Heart left ventricle (tissue), 16 donors: ENCODE data around the gene SHTN1. TPM values are rescaled to one million over a fixed set of nuclear protein-coding genes. Genes with fewer than 3 reads are reported as not detected.
A peak's percentile ranks its signal among the peaks of the same experiment; 100 is the strongest.

Experiments used
- ATAC-seq, 4 donors: fragments of 200-7000 bp; cut with Tn5 transposase; one replicate each; pipeline ENCODE4 v1.9.1; 2020 to 2022; ENCODE audit warnings: moderate library complexity in 4 of 4, mild to moderate bottlenecking in 3 of 4, moderate number of reproducible peaks in 1 of 4
- DNase-seq, 5 donors: peaks; one replicate each; pipeline ENCODE4 v3.0.0-alpha.2; 2020
- H3K27ac ChIP-seq, 12 donors: fragments of 200-600 bp; sonication (generic) in 4 of 12; one replicate each; pipeline versions ENCODE4 v1.5.0 to v1.8.0; 2016 to 2022; ENCODE audit warnings: mild to moderate bottlenecking in 2 of 12
- H3K27me3 ChIP-seq, 9 donors: fragments of 200-600 bp; sonication (generic) in 2 of 9; one replicate each; pipeline versions ENCODE4 v1.5.1 to v1.8.0; 2016 to 2022; ENCODE audit warnings: mild to moderate bottlenecking in 3 of 9
- H3K36me3 ChIP-seq, 9 donors: fragments of 200-600 bp; sonication (generic) in 2 of 9; one replicate each; pipeline versions ENCODE4 v1.5.0 to v1.8.0; 2018 to 2022; ENCODE audit warnings: mild to moderate bottlenecking in 2 of 9
- H3K4me1 ChIP-seq, 12 donors: fragments of 200-600 bp; sonication (generic) in 4 of 12; one replicate each; pipeline versions ENCODE4 v1.5.0 to v1.8.0; 2016 to 2022; ENCODE audit warnings: mild to moderate bottlenecking in 3 of 12
- H3K4me3 ChIP-seq, 12 donors: fragments of 200-600 bp; sonication (generic) in 4 of 12; one replicate each; pipeline versions ENCODE4 v1.5.0 to v1.8.0; 2017 to 2022; ENCODE audit warnings: mild to moderate bottlenecking in 9 of 12, moderate library complexity in 4 of 12
- H3K9me3 ChIP-seq, 12 donors: fragments of 200-600 bp; sonication (generic) in 4 of 12; one replicate each; pipeline versions ENCODE4 v1.5.0 to v1.8.0; 2016 to 2022; ENCODE audit warnings: mild to moderate bottlenecking in 1 of 12
- POLR2A ChIP-seq, 2 donors: fragments of 450-650 bp; IDR thresholded peaks; one replicate each; pipeline ENCODE4 v1.6.1; 2017; ENCODE audit warnings: antibody characterized with exemption in 2 of 2, mild to moderate bottlenecking in 2 of 2, moderate library complexity in 2 of 2
- WGBS, 4 donors: extraction: QIAGEN DNeasy Blood & Tissue Kit in 2 of 4; methylation state at CpG; one replicate each; pipeline versions ENCODE4 v1.1.5 to v1.1.7; 2013 to 2018; 5-methylcytosine and 5-hydroxymethylcytosine counted together
- intact Hi-C, 10 donors: fragments of 100-400 bp; cut with DNase I; formaldehyde crosslinking; loops; one replicate each; pipeline versions ENCODE4 v1.11.1 to v1.14.2; 2022
- long read RNA-seq, 3 donors: library from polyadenylated mRNA; unstranded; transcript quantifications; one replicate each; pipeline ENCODE4 v2.0.0, GENCODE V29; 2020 to 2021
- polyA plus RNA-seq, 2 donors: library from polyadenylated mRNA; stranded (reverse); fragments of 200-250 nt; gene quantifications; one replicate each; pipeline ENCODE4 v1.2.3, GENCODE V29; 2013
- total RNA-seq, 9 donors: library from RNA; depleted of rRNA in 2 of 9; stranded (reverse); fragments of >200 nt in 2 of 9; fragmentation: NEBNext Ultra II Directional in 3 of 9; extraction: Animal tissue kit (Norgen Biotek cat#: 25700) in 3 of 9; gene quantifications; one replicate each; pipeline versions ENCODE4 v1.1.0 to v1.2.4, GENCODE V29; 2016 to 2023
- TF ChIP-seq, protein P1 (sequence below), 12 donors: fragments of 200-600 bp; sonication (generic) in 4 of 12; IDR thresholded peaks; one replicate each; pipeline versions ENCODE4 v1.5.0 to v1.8.0; 2018 to 2022; ENCODE audit warnings: antibody characterized with exemption in 12 of 12, mild to moderate bottlenecking in 5 of 12
- donor health status: ischemic (EF 13 %, LVEDD 7.1; RV severe dilation, severe dysfunction).
- donor health status: healthy with polysubstance abuse.
- donor health status: DM: no; HTN: yes; CAD: no.
- donor health status: DM: no; HTN: no; CAD: no.
- donor health status: ischemic (EF 25% LVEDD 6.9; RV normal size, moderate dysfunction).
- donor health status: ischemic (EF 25% LVEDD 5.7; RV mildly dilated, moderate dysfunction).
- donor health status: healthy.
- donor health status: DM: yes; HTN: yes; CAD: no.
- donor health status: ischemic (EF 35%, LVEDD 5.7; RV mildly dilated, moderate dysfunction).
- donor health status: nonischemic (EF 11% LVEDD 7.7; RV severe dilation, severe dysfunction).
- donor health status: DM: yes; HTN: yes; CAD: no.
- donor health status: PGD.
- donor health status: ischemic (EF 29% LVEDD 5.4; RV normal size, mild dysfunction).
- donor health status: nonischemic (EF 23%, LVEDD 6.1; RV moderate dilation, normal function).

SHTN1 gene, protein sequence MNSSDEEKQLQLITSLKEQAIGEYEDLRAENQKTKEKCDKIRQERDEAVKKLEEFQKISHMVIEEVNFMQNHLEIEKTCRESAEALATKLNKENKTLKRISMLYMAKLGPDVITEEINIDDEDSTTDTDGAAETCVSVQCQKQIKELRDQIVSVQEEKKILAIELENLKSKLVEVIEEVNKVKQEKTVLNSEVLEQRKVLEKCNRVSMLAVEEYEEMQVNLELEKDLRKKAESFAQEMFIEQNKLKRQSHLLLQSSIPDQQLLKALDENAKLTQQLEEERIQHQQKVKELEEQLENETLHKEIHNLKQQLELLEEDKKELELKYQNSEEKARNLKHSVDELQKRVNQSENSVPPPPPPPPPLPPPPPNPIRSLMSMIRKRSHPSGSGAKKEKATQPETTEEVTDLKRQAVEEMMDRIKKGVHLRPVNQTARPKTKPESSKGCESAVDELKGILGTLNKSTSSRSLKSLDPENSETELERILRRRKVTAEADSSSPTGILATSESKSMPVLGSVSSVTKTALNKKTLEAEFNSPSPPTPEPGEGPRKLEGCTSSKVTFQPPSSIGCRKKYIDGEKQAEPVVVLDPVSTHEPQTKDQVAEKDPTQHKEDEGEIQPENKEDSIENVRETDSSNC
- total RNA-seq (10 to 100 TPM in 2 of 9 donors, 1 to 10 TPM in 7; 1.3 to 16.5 (median 3.4) TPM), polyA plus RNA-seq (1 to 10 TPM; 1.2 to 1.3 TPM)
- long read RNA-seq, donor 1, full-length matches to known transcripts = 1 of 1 reads
- long read RNA-seq, donor 1, partial matches to known transcripts = 0 of 1 reads
- long read RNA-seq, donor 1, other reads (novel, unspliced or antisense) = 0 of 1 reads
- long read RNA-seq, donor 2, full-length matches to known transcripts = 7 of 9 reads
- long read RNA-seq, donor 2, partial matches to known transcripts = 1 of 9 reads
- long read RNA-seq, donor 2, other reads (novel, unspliced or antisense) = 1 of 9 reads
- long read RNA-seq, donor 3, full-length matches to known transcripts = 1 of 2 reads
- long read RNA-seq, donor 3, partial matches to known transcripts = 0 of 2 reads
- long read RNA-seq, donor 3, other reads (novel, unspliced or antisense) = 1 of 2 reads

DNA sequence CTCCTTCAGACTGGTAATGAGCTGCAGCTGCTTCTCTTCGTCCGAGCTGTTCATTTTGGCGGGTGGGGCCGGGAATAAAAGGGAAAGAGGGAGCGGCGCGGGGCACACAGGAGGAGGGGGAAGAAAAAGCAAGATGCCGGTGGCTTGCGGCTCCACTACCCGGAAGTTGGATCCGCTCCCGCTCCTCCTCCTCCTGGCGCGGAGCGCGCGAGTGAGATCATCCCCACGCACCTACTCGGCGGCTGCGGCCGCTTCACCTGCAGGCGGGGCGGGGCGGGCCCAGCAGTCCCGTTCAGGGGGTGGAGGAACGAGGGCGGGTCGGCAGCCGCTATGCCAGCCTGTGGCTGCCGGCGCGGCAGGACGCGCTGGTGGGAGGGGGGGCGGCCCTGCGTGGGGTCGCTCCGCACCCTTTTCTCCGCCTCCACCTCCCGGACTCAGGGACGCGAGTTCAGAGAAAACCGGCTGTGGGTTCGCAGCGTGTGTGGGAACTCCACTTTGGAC is at the start of gene SHTN1:
SHTN1 (minus strand) TSS at position 162 of the 501 bp plus-strand sequence; CDS start at position 54, 108 bp downstream.
- Histone ChIP-seq H3K4me1 (peaks cover 0 to 17% (median 0%) of the 10 kb centered on the region in 12 donors), H3K4me3 (peak within 1 kb of the TSS; percentile 39 to 95 (median 72)), H3K27me3 (peaks cover 0 to 5% (median 0%) of the 10 kb centered on the region in 9 donors), H3K27ac (peak within 1 kb of the TSS in 10 of 12 donors; percentile 12 to 88 (median 46)), H3K36me3 (no peaks in the 10 kb centered on the region), H3K9me3 (no peaks in the 10 kb centered on the region)
- peak; percentile 53 to 80 (median 65) for DNase-seq
- WGBS, 4 donors = 0 to 3% (median 1%) methylated on average over 19 to 46 of the region's 46 CpGs
- intact Hi-C loops = no loop called here
- ATAC-seq = peak; percentile 48 to 84 (median 78)
- TF ChIP-seq, protein P1, sequence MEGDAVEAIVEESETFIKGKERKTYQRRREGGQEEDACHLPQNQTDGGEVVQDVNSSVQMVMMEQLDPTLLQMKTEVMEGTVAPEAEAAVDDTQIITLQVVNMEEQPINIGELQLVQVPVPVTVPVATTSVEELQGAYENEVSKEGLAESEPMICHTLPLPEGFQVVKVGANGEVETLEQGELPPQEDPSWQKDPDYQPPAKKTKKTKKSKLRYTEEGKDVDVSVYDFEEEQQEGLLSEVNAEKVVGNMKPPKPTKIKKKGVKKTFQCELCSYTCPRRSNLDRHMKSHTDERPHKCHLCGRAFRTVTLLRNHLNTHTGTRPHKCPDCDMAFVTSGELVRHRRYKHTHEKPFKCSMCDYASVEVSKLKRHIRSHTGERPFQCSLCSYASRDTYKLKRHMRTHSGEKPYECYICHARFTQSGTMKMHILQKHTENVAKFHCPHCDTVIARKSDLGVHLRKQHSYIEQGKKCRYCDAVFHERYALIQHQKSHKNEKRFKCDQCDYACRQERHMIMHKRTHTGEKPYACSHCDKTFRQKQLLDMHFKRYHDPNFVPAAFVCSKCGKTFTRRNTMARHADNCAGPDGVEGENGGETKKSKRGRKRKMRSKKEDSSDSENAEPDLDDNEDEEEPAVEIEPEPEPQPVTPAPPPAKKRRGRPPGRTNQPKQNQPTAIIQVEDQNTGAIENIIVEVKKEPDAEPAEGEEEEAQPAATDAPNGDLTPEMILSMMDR (IDR thresholded peaks at IDR 0.05) = no peak
- no peak for TF ChIP-seq POLR2A (IDR thresholded peaks at IDR 0.05)

DNA sequence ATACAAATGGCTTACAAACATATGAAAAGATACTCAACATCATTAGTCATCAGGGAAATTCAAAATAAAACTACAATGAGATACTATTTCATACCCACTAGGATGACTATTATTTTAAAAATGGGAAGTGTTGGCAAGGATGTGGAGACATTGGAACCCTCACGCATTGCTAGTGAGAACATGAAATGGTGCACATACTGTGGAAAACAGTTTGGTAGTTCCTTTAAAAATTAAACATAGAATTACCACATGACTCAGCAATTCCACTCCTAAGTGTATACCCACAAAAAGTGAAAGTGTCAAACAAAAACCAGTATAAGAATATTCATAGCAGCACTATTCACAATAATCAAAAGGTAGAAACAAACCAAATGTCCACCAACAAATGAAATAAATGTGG is 48.5 kb upstream of the SHTN1 start:
- H3K27ac ChIP-seq = no peak overlapping the region
- TF ChIP-seq, protein P1 (IDR thresholded peaks at IDR 0.05) = no peak
- TF ChIP-seq POLR2A (IDR thresholded peaks at IDR 0.05) = no peak
- DNase-seq = no peak
- peaks cover 0 to 32% (median 4%) of the 10 kb centered on the region in 12 donors for H3K9me3 ChIP-seq
- H3K27me3 ChIP-seq = peaks cover 0 to 5% (median 0%) of the 10 kb centered on the region in 9 donors
- no peak for ATAC-seq
- 73 to 89% (median 84%) methylated on average over 1 of the region's 1 CpG for WGBS, 4 donors
- H3K4me1 ChIP-seq = no peaks in the 10 kb centered on the region
- no peak overlapping the region for H3K4me3 ChIP-seq
- no peaks in the 10 kb centered on the region for H3K36me3 ChIP-seq
- intact Hi-C loops = no loop called here

DNA sequence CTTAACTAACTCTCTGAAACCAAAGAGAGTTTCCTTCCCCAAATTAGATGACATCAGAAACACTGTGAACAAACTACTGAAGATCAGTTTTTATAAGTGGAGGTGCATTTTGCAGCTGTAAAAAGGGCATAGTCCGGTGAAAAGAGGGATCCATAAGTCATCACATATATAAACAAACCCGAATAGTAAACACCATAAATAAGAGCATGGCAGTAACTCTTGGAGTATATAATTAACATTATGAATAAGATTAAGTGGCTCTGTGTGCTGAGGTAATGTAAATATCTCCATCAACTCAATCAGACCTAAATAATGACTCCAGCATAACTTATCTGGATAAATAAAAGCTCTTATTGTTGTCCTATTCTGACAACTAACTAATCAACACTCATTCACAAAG is 43.0 kb upstream of the SHTN1 start:
- intact Hi-C loops = no loop called here
- ATAC-seq (no peak), DNase-seq (no peak)
- Histone ChIP-seq H3K4me1 (no peaks in the 10 kb centered on the region), H3K27ac (no peak overlapping the region), H3K4me3 (no peak overlapping the region), H3K36me3 (no peaks in the 10 kb centered on the region), H3K27me3 (no peaks in the 10 kb centered on the region), H3K9me3 (peaks cover 0 to 34% (median 7%) of the 10 kb centered on the region in 12 donors)
- WGBS, 4 donors = 73 to 83% (median 79%) methylated on average over 2 of the region's 2 CpGs
- TF ChIP-seq, protein P1 (IDR thresholded peaks at IDR 0.05) = no peak
